Upper lobe of left lung (tissue), 6 donors: Measurements from ENCODE around the gene CDH13. TPM values are rescaled to one million over a fixed set of nuclear protein-coding genes. Genes with fewer than 3 reads are reported as not detected.

ENCODE experiments used
- ATAC-seq, 2 donors: fragments of 200-7000 bp; cut with Tn5 transposase; one replicate each; pipeline ENCODE4 v1.9.1; 2022; ENCODE audit warnings: mild to moderate bottlenecking in 2 of 2, moderate library complexity in 2 of 2; ENCODE audit not compliant: low FRiP score in 2 of 2
- DNase-seq, 2 donors: peaks; one replicate each; pipeline ENCODE4 v3.0.0-alpha.2; 2019 to 2020
- H3K27ac ChIP-seq, 4 donors: fragments of 200-600 bp; sonication (generic); one replicate each; pipeline ENCODE4 v1.5.1; 2016 to 2019
- H3K27me3 ChIP-seq, 4 donors: fragments of 200-600 bp; sonication (generic); one replicate each; pipeline ENCODE4 v1.5.1; 2017 to 2019
- H3K36me3 ChIP-seq, 4 donors: fragments of 200-600 bp; sonication (generic); one replicate each; pipeline ENCODE4 v1.5.1; 2016 to 2019
- H3K4me1 ChIP-seq, 4 donors: fragments of 200-600 bp; sonication (generic); one replicate each; pipeline ENCODE4 v1.5.1; 2018 to 2019
- H3K4me3 ChIP-seq, 4 donors: fragments of 200-600 bp; sonication (generic); one replicate each; pipeline ENCODE4 v1.5.1; 2017 to 2019; ENCODE audit warnings: mild to moderate bottlenecking in 2 of 4, moderate library complexity in 1 of 4
- H3K9me3 ChIP-seq, 4 donors: fragments of 200-600 bp; sonication (generic); one replicate each; pipeline ENCODE4 v1.5.1; 2018 to 2019
- CTCF ChIP-seq, 6 experiments: fragments of 450-650 bp in 4 of 6; fragments of 200-600 bp in 2 of 6; sonication (generic) in 2 of 6; IDR thresholded peaks; one replicate each; pipeline ENCODE4 v1.5.1; 2016 to 2019; ENCODE audit warnings: antibody characterized with exemption in 6 of 6
- EP300 ChIP-seq, 4 donors: sonication (generic); formaldehyde crosslinking; IDR thresholded peaks; one replicate each; pipeline ENCODE4 v1.5.1; 2017; ENCODE audit warnings: antibody characterized with exemption in 4 of 4, control low read depth in 2 of 4
- POLR2A ChIP-seq, 4 donors: fragments of 450-650 bp; IDR thresholded peaks; one replicate each; pipeline ENCODE4 v1.5.1; 2016 to 2017; ENCODE audit warnings: antibody characterized with exemption in 4 of 4, mild to moderate bottlenecking in 2 of 4
- POLR2AphosphoS5 ChIP-seq, 2 donors: sonication (generic); formaldehyde crosslinking; IDR thresholded peaks; one replicate each; pipeline ENCODE4 v1.5.1; 2017; ENCODE audit warnings: antibody characterized with exemption in 2 of 2
- WGBS, 2 donors: methylation state at CpG; one replicate each; pipeline ENCODE4 v1.1.5; 2017 to 2018; 5-methylcytosine and 5-hydroxymethylcytosine counted together
- total RNA-seq, 6 donors: library from RNA; depleted of rRNA in 4 of 6; stranded (reverse); fragments of >200 nt in 4 of 6; gene quantifications; one replicate each; pipeline versions ENCODE4 v1.1.0 to v1.2.1, GENCODE V29; 2016 to 2021
- donor health status: DM: no; HTN: no; CAD: no; lungs with moderate emphysema.
- donor health status: DM: no; HTN: yes; CAD: no; lungs with severe emphysema.

Gene CDH13
- total RNA-seq, 6 donors from 2014 or later, result 11.3 to 39.8 (median 19.9) TPM

GRCh38 chr16:82741073-82741615, 114.4 kb downstream of the CDH13 start:
- DNase-seq (no peak), ATAC-seq (no peak)
- no peaks in the 10 kb centered on the region for H3K4me1 ChIP-seq
- no peaks in the 10 kb centered on the region for H3K36me3 ChIP-seq
- H3K27me3 ChIP-seq, result no peaks in the 10 kb centered on the region
- TF ChIP-seq CTCF (IDR thresholded peaks at IDR 0.05), result no peak
- no peak for TF ChIP-seq POLR2AphosphoS5 (IDR thresholded peaks at IDR 0.05)
- TF ChIP-seq EP300 (IDR thresholded peaks at IDR 0.05), result no peak
- no peak for TF ChIP-seq POLR2A (IDR thresholded peaks at IDR 0.05)
- no peaks in the 10 kb centered on the region for H3K9me3 ChIP-seq
- no peak overlapping the region for H3K27ac ChIP-seq
- 71 to 74% methylated on average over 5 of the region's 5 CpGs for WGBS, 2 donors
- no peak overlapping the region for H3K4me3 ChIP-seq

- no peaks in the 10 kb centered on the region for H3K4me1 ChIP-seq
- H3K9me3 ChIP-seq, result no peaks in the 10 kb centered on the region
- DNase-seq (no peak), ATAC-seq (no peak)
- 79 to 84% methylated on average over 7 of the region's 7 CpGs for WGBS, 2 donors
- no peaks in the 10 kb centered on the region for H3K27me3 ChIP-seq
- H3K4me3 ChIP-seq, result no peak overlapping the region
- TF ChIP-seq POLR2AphosphoS5 (IDR thresholded peaks at IDR 0.05), result no peak
- no peak for TF ChIP-seq EP300 (IDR thresholded peaks at IDR 0.05)
- TF ChIP-seq POLR2A (IDR thresholded peaks at IDR 0.05), result no peak
- no peak for TF ChIP-seq CTCF (IDR thresholded peaks at IDR 0.05)
- H3K27ac ChIP-seq, result no peak overlapping the region
- H3K36me3 ChIP-seq, result no peaks in the 10 kb centered on the region
Observed at GRCh38 chr16:82744958-82745357, 118.2 kb downstream of the CDH13 start.

- DNase-seq (no peak), ATAC-seq (no peak)
- H3K27ac ChIP-seq, result no peak overlapping the region
- H3K9me3 ChIP-seq, result no peaks in the 10 kb centered on the region
- TF ChIP-seq POLR2AphosphoS5 (IDR thresholded peaks at IDR 0.05), result no peak
- 24 to 38% methylated on average over 5 of the region's 5 CpGs for WGBS, 2 donors
- no peaks in the 10 kb centered on the region for H3K4me1 ChIP-seq
- no peaks in the 10 kb centered on the region for H3K36me3 ChIP-seq
- no peaks in the 10 kb centered on the region for H3K27me3 ChIP-seq
- H3K4me3 ChIP-seq, result no peak overlapping the region
Observed at GRCh38 chr16:82748026-82748425, 121.3 kb downstream of the CDH13 start.

GRCh38 chr16:82750068-82750467, 123.3 kb downstream of the CDH13 start:
- Histone ChIP-seq H3K4me3 (no peak overlapping the region), H3K4me1 (no peaks in the 10 kb centered on the region), H3K27ac (peak overlapping the region in 1 of 4 donors; percentile 7), H3K9me3 (no peaks in the 10 kb centered on the region), H3K36me3 (no peaks in the 10 kb centered on the region), H3K27me3 (no peaks in the 10 kb centered on the region)
- 38 to 46% methylated on average over 3 of the region's 3 CpGs for WGBS, 2 donors
- TF ChIP-seq POLR2A (IDR thresholded peaks at IDR 0.05), result no peak
- no peak for TF ChIP-seq CTCF (IDR thresholded peaks at IDR 0.05)
- peak in 1 of 2 donors; percentile 49 for TF ChIP-seq POLR2AphosphoS5 (IDR thresholded peaks at IDR 0.05)
- peak in 1 of 4 donors; percentile 42 for TF ChIP-seq EP300 (IDR thresholded peaks at IDR 0.05)
- DNase-seq (no peak), ATAC-seq (no peak)

- ATAC-seq (no peak), DNase-seq (no peak)
- WGBS, 2 donors, result 77 to 98% methylated on average over 2 of the region's 2 CpGs
- Histone ChIP-seq H3K27ac (peak overlapping the region in 1 of 4 donors; percentile 7), H3K4me3 (no peak overlapping the region), H3K27me3 (no peaks in the 10 kb centered on the region), H3K9me3 (no peaks in the 10 kb centered on the region), H3K36me3 (no peaks in the 10 kb centered on the region), H3K4me1 (peaks cover 0 to 4% (median 0%) of the 10 kb centered on the region in 4 donors)
- no peak for TF ChIP-seq CTCF (IDR thresholded peaks at IDR 0.05)
- no peak for TF ChIP-seq POLR2AphosphoS5 (IDR thresholded peaks at IDR 0.05)
- TF ChIP-seq POLR2A (IDR thresholded peaks at IDR 0.05), result no peak
- no peak for TF ChIP-seq EP300 (IDR thresholded peaks at IDR 0.05)
Observed at GRCh38 chr16:82751020-82751419, 124.3 kb downstream of the CDH13 start.
